ENCODE data around the gene LAMP5.

Gene LAMP5

GRCh38 chr20:9550283-9550682 lies 35.9 kb downstream of the LAMP5 start:
- no peak for DNase-seq

GRCh38 chr20:9550871-9551270 lies 36.5 kb downstream of the LAMP5 start:
- no peak for DNase-seq

- no peak for DNase-seq
These were observed 37.6 kb downstream of the LAMP5 start for GRCh38 chr20:9551808-9552550.

- DNase-seq = no peak
These were observed 41.4 kb downstream of the LAMP5 start for GRCh38 chr20:9555781-9556180.

GRCh38 chr20:9557411-9557810 lies 43.0 kb downstream of the LAMP5 start:
- no peak for DNase-seq

GRCh38 chr20:9565910-9566550 lies 51.6 kb downstream of the LAMP5 start:
- DNase-seq = no peak

GRCh38 chr20:9566977-9567376 lies 52.6 kb downstream of the LAMP5 start:
- no peak for DNase-seq

- no peak for DNase-seq
These were observed 56.2 kb downstream of the LAMP5 start for GRCh38 chr20:9570612-9571011.

GRCh38 chr20:9571783-9572182 lies 57.4 kb downstream of the LAMP5 start:
- DNase-seq = no peak

GRCh38 chr20:9572670-9573069 lies 58.3 kb downstream of the LAMP5 start:
- DNase-seq = no peak

GRCh38 chr20:9573335-9574151 lies 59.2 kb downstream of the LAMP5 start:
- DNase-seq = no peak

- no peak for DNase-seq
These were observed 59.8 kb downstream of the LAMP5 start for GRCh38 chr20:9574181-9574580.

GRCh38 chr20:9574776-9575175 lies 60.4 kb downstream of the LAMP5 start:
- DNase-seq = no peak

GRCh38 chr20:9575836-9576235 lies 61.4 kb downstream of the LAMP5 start:
- no peak for DNase-seq

- no peak for DNase-seq
These were observed 62.3 kb downstream of the LAMP5 start for GRCh38 chr20:9576695-9577094.

GRCh38 chr20:9577397-9577796 lies 63.0 kb downstream of the LAMP5 start:
- no peak for DNase-seq

GRCh38 chr20:9578594-9578993 lies 64.2 kb downstream of the LAMP5 start:
- DNase-seq = no peak

Measured in NCI-H774 (cell line).